HT-29 (cell line): ENCODE results near the gene PCBD1. TPM values are rescaled to one million over a fixed set of nuclear protein-coding genes. Genes with fewer than 3 reads are reported as not detected.
"Not testable (repeated sequence)": the region's sequence is repeated elsewhere in the genome, so short reads cannot be mapped to it uniquely, and the experiment has no call there.

ENCODE experiments used
- DNase-seq: peaks from one replicate; pipeline ENCODE4 v3.0.0-alpha.2; 2015; ENCODE audit warnings: low spot score
- total RNA-seq: library from RNA; depleted of rRNA; stranded (reverse); fragments of >200 nt; shearing (Covaris generic); gene quantifications from 2 replicates; pipeline ENCODE4 v1.2.3, GENCODE V29; 2014; rRNA removed

Gene PCBD1
- 147 TPM in 2 replicates for total RNA-seq

- peak; percentile 82 for DNase-seq
Measured at GRCh38 chr10:70887804-70888800, at the start of gene PCBD1. Gene PCBD1 (minus strand): TSS chr10:70888565. CDS start chr10:70888533, 32 bp downstream.

GRCh38 chr10:70937661-70938060 is 49.3 kb upstream of the PCBD1 start:
- DNase-seq: no peak

- no peak for DNase-seq
Measured at GRCh38 chr10:70936111-70936510, 47.7 kb upstream of the PCBD1 start.

GRCh38 chr10:70935631-70936030 is 47.3 kb upstream of the PCBD1 start:
- DNase-seq: no peak

- no peak for DNase-seq
Measured at GRCh38 chr10:70935125-70935625, 46.8 kb upstream of the PCBD1 start.

- DNase-seq: no peak
Measured at GRCh38 chr10:70934701-70935100, 46.3 kb upstream of the PCBD1 start.

GRCh38 chr10:70932392-70933196 is 44.2 kb upstream of the PCBD1 start:
- peak; percentile 33 for DNase-seq

- DNase-seq: no peak
Measured at GRCh38 chr10:70931168-70931815, 42.9 kb upstream of the PCBD1 start.

- DNase-seq: no peak
Measured at GRCh38 chr10:70930263-70931000, 42.1 kb upstream of the PCBD1 start.

- no peak for DNase-seq
Measured at GRCh38 chr10:70928140-70928539, 39.8 kb upstream of the PCBD1 start.

GRCh38 chr10:70927189-70927943 is 39.0 kb upstream of the PCBD1 start:
- DNase-seq: no peak

GRCh38 chr10:70926226-70927000 is 38.0 kb upstream of the PCBD1 start:
- DNase-seq: no peak

- DNase-seq: peak; percentile 49
Measured at GRCh38 chr10:70925377-70926225, 37.2 kb upstream of the PCBD1 start.

GRCh38 chr10:70923696-70924095 is 35.3 kb upstream of the PCBD1 start:
- DNase-seq: no peak

GRCh38 chr10:70921285-70921684 is 32.9 kb upstream of the PCBD1 start:
- DNase-seq: no peak

GRCh38 chr10:70920519-70920918 is 32.2 kb upstream of the PCBD1 start:
- peak; percentile 23 for DNase-seq

GRCh38 chr10:70919906-70920305 is 31.5 kb upstream of the PCBD1 start:
- DNase-seq: not testable (repeated sequence)

- DNase-seq: no peak
Measured at GRCh38 chr10:70918851-70919530, 30.6 kb upstream of the PCBD1 start.
